ENCODE measurements around the gene ROR1.
"Not testable (repeated sequence)": the region's sequence is repeated elsewhere in the genome, so short reads cannot be mapped to it uniquely, and the experiment has no call there.

Gene ROR1

GRCh38 chr1:64072089-64072793, 298.4 kb downstream of the ROR1 start:
- DNase-seq, result peak; percentile 24 to 51

DNA sequence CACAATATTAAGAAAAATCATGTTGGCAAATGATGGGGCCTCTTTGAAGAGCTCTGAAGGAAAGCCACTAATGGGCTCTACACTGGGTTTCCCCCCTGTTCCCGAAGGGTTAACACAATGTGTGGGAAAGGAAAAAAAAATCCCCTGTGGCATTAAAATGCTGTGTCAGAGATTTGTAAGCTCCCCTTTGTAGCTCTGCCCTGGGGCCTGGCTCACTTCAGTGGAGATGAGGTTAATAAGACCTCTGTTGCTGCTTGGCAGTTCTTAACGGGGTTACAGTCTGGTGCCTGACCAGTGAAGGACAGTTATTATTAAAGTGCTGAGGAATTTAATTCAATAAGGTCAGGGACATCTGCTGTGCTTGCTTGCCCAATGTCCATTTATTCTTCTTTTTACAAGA, 299.9 kb downstream of the ROR1 start:
- DNase-seq, result no peak

DNA sequence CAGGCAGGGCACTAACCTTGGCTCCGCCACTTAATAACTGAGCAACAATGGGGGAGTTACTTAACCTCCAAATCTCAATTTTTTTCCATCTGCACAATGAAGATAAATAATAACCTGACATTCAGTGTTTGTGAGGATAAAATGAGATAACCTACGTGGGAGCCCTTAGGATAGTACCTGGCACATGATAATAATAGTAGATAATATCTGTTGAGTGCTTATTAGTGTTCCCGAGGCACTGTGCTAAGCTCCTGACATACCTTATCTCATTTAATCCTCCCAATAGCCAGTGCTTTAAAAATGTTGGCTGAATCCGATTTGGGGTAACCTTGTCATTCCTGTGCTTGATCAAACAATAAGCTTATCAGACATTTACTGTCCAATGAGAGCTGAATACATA, 300.9 kb downstream of the ROR1 start:
- no peak for DNase-seq

DNA sequence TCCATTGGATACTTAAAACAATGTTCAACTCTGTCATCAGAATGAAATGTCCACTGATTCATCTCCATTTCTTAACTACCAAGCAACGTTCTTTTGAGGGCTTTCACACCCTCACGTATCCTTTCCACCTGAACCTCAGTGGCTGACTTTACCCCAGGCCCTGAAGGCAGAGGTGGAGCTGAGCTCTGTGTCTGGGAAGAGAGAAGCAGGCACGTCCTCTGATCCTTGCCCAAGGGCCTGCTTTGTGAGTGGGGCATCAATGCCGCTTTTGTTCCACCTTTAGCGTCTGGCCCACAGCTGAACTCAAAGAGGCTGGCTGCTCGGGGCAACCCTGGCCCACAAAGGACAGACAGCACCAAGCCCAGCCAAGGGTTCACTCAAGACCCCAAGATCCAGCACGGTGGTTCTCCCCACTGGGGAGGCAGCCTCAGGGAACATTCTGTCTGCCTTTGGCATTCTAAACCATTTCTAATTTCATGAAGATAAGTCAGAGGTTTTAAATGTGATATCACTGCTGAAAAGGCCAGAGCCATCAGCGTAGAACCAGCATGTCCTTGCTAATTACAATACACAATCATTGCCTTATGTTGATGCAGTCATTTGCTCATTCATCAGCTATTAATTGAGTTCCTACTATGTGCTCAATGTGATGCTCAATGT, 303.6 kb downstream of the ROR1 start:
- DNase-seq, result no peak

DNA sequence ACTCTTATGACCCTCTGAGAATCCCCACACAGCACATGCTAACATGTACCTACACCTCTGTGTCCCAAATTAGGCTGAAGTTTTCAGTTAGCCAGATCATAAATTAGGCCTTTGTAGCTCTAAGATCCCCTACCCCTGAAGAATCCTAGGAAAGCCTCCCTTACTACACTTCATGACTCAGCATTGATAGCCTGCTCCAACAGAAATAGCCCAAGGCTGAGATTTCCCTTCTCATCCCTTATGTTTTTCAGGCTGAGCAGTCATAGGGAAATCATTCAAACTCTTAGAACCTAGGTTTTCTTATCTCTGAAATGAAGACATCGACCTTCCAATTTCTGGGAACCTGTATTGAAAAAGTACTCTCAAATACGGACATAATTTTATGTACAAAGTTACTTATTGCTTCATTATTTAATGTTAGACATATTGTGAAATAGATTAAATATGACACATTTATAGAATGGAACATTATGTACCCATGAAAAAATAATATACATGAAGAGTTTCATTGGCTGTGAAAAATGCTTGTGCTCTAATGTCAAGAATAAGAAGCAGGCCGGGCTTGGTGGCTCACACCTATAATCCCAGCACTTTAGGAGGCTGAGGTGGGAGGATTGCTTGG, 307.2 kb downstream of the ROR1 start:
- DNase-seq, result no peak

- DNase-seq, result no peak
These were observed 308.6 kb downstream of the ROR1 start for GRCh38 chr1:64082459-64082858.

GRCh38 chr1:64084451-64084850, 310.6 kb downstream of the ROR1 start:
- no peak for DNase-seq

DNA sequence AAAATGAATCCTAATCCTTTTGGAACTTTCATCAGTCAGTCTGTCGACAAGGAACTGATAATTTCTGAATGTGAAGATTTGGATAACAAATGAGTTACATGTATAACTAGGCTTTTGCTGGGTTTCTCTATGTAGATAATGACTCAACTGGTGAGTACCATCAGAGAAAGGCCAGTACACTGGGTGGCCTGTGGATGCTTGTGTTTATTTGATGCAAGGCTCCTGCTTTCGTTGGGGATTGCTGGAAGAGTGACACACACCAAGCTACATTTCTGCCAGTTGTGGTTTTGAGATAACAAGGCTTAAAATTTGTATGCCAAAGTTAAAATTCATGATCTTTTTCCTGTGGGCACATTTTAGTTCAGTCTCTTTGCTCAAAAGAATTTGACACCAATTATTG, 314.0 kb downstream of the ROR1 start:
- no peak for DNase-seq

- DNase-seq, result no peak
These were observed 316.6 kb downstream of the ROR1 start for GRCh38 chr1:64090436-64090835.

DNA sequence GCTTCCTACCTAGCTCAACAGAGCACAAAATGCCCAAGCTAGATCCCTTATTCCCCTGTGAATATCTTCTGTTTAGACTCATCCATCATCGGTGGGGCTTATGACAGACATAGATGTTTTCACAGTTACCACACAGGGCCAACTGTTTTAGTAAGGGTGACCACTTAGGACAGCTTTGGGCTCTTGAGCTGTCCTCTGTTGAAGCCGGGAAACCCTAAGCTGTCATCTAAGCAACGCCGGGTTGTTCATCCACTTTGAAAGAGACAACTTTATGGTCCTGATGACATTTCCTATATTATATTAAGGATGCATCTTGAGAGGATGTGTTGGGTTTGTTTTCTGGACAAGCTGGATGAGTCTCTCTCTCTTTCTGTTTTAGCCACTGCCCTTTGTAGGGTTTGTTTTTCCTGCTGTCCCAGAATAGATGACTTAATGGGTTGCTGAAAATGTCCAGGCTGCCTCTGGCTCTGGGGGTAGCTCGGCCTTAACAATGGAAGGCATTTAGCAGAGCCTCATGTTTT, 319.1 kb downstream of the ROR1 start:
- no peak for DNase-seq

GRCh38 chr1:64093941-64094340, 320.1 kb downstream of the ROR1 start:
- DNase-seq, result no peak

GRCh38 chr1:64095832-64096231, 322.0 kb downstream of the ROR1 start:
- DNase-seq, result no peak

DNA sequence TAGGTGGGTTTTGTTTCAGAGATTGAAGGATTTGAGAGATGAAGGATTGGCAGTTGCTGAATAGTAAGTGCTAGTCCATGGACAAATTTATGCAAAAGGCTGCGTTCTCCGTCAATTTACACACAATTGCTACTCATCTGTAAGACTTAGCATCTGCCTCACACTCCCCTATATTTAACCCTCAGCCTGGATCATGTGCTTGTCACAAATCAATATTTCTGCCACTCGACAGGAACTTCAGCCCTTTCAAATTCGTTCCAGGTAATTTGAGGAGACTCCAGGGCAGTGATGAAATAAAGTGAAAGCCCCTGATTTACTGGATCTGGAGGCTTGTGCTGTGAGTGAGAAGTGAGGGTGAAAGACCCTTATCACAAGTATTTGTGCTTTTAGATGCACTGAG, 324.0 kb downstream of the ROR1 start:
- DNase-seq, result no peak

- DNase-seq, result no peak
These were observed 324.6 kb downstream of the ROR1 start for GRCh38 chr1:64098436-64098835.

- no peak for DNase-seq
These were observed 325.2 kb downstream of the ROR1 start for GRCh38 chr1:64098846-64099582.

DNA sequence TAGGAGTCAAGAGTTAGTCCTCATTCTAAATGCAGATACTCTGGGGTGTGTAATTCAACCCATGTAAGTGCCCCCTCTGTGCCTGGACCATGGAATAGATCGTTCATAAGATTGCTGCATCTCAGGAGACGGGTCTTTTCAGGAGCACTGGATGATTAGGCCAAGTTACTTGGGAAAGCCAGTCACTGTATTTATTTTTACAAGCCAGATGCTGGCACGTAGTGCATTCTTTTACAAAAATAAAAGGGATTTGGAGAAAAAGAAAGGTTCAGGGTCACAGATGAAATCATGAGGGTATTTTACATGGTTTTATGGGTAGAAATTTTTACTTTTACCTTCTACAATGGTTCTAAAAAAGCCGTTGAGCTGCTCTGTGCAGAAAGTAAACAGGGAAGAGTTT, 327.0 kb downstream of the ROR1 start:
- DNase-seq, result no peak

DNA sequence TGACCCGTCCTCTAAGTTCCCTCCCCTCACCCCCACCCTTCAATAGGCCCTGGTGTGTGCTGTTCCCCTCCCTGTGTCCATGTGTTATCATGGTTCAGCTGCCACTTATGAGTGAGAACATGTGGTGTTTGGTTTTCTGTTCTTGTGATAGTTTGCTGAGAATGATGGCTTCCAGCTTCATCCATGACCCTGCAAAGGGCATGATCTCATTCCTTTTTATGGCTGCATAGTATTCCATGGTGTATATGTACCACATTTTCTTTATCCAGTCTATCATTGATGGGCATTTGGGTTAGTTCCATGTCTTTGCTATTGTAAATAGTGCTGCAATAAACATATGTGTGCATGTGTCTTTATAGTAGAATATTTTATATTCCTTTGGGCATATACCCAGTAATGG, 330.8 kb downstream of the ROR1 start:
- DNase-seq, result not testable (repeated sequence)

GRCh38 chr1:64107118-64107519, 333.3 kb downstream of the ROR1 start:
- DNase-seq, result no peak

DNA sequence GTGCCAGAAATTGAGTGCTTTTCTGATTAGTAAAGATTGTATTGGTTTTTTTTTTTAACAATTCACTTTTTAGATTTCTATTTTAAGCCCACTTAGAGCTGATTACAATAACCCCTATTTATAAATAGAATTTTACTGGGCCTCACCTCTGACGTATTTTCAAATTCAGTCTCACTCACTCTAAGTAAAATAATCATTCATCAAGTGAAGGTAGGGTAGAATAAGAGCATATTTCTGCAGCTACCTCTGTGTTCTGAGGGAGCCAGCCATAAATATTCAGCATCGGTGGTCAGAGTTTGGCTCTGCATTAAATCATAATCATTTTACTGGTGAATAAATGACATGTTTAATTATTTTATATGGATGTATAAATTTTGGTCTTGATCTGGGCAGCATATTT, 333.8 kb downstream of the ROR1 start:
- DNase-seq, result no peak

- DNase-seq, result no peak
These were observed 337.3 kb downstream of the ROR1 start for GRCh38 chr1:64110924-64111777.

DNA sequence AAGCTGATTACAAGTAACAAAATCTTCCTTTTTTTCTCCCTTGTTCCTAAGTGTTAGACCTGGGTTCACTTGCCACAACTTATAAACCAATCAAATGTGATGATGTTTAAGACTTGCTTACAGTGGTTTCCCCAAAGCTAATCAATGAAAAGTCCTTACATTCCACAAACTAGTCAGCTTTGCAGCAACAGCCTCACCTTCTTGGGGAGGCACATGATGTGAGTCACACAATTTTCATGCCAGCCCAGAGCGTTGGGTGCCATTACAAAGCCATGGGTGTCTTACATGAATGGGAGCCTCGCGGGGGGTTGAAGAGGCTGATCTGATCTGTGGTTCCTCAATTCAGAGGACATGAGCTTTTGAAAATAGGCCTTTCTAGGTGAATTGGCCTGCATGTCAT, 338.0 kb downstream of the ROR1 start:
- DNase-seq, result no peak

DNA sequence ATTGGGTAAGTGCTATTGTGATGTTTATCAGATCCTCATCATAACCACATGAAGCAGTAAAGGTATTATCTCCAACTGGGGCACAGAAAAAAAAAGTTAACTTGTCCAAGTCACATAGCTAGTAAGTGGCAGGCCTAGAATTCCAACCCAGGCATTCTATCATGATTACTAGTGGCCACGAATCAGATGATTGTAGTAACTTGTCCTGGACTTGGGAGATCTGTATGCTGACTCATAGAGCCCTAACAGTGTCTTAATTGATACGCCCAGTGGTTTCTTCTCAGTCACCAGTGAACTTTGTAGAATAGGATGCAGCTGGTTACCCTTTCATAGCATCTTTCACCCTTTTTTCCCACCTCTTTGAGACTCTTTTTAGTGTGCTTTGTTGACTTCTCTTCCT, 338.5 kb downstream of the ROR1 start:
- no peak for DNase-seq
